ENCODE measurements around the gene IPO13. TPM values are rescaled to one million over a fixed set of nuclear protein-coding genes. Genes with fewer than 3 reads are reported as not detected.

IPO13 gene
- total and polyA plus RNA-seq, 10 of the 15 experiments (the other 5 are each of a cell fraction or from before 2014, with no cell fraction given): 7.1 to 26.6 (median 15.9) TPM

- TF ChIP-seq E2F4 (IDR thresholded peaks at IDR 0.05; ENCODE audit: low read depth, low read length) (no peak), NFYB (IDR thresholded peaks at IDR 0.05; ENCODE audit: insufficient read depth, low read depth, low read length) (no peak), IKZF1 (conservative IDR thresholded peaks at IDR 0.05) (no peak), TBL1XR1 (IDR thresholded peaks at IDR 0.05; ENCODE audit: low read depth, low read length) (no peak), EGR1 (IDR thresholded peaks at IDR 0.05; ENCODE audit: borderline replicate concordance in 1 of 2, low read depth in 2 of 2, low read length in 2 of 2) (no peak), ZNF274 (IDR thresholded peaks at IDR 0.05; ENCODE audit: insufficient read depth, insufficient read length) (no peak), HDGF (IDR thresholded peaks at IDR 0.05) (no peak), PKNOX1 (IDR thresholded peaks at IDR 0.05) (no peak), FOXK2 (IDR thresholded peaks at IDR 0.05) (no peak), HCFC1 (IDR thresholded peaks at IDR 0.05; ENCODE audit: low read length) (no peak), BACH1 (IDR thresholded peaks at IDR 0.05; ENCODE audit: borderline replicate concordance) (no peak), CHD2 (IDR thresholded peaks at IDR 0.05; ENCODE audit: borderline replicate concordance, low read depth, low read length) (no peak), MXI1 (IDR thresholded peaks at IDR 0.05; ENCODE audit: low read depth, low read length) (no peak), RBBP5 (conservative IDR thresholded peaks at IDR 0.05) (no peak), NFIC (IDR thresholded peaks at IDR 0.05; ENCODE audit: low read depth, low read length) (no peak), KAT2A (conservative IDR thresholded peaks at IDR 0.05; ENCODE audit: control insufficient read depth, low read depth, low read length) (no peak), SMC3 (IDR thresholded peaks at IDR 0.05; ENCODE audit: borderline replicate concordance, low read length) (no peak), CBFB (IDR thresholded peaks at IDR 0.05; ENCODE audit: low read depth) (no peak), MYC (IDR thresholded peaks at IDR 0.05; ENCODE audit: insufficient read depth, insufficient read length, insufficient replicate concordance, low read length, severe bottlenecking) (no peak), PBX3 (IDR thresholded peaks at IDR 0.05; ENCODE audit: insufficient replicate concordance, low read depth, low read length) (no peak)
- intact Hi-C loops (cut with micrococcal nuclease; ENCODE audit: unreplicated experiment) (no loop called here), in situ Hi-C loops (cut with MboI) (no loop called here)
- ATAC-seq: no peak
- Histone ChIP-seq H3K9ac (ENCODE audit: control insufficient read depth, insufficient read depth, low read length) (no peak overlapping the region), H3K36me3 (ENCODE audit: control insufficient read depth in 2 of 2, insufficient read depth in 2 of 2, low read length in 1 of 2) (no peaks in the 10 kb centered on the region; a peak in 2 of 4 replicates), H3K4me3 (no peak overlapping the region), H4K20me1 (ENCODE audit: control insufficient read depth, insufficient read depth) (no peaks in the 10 kb centered on the region), H3K79me2 (ENCODE audit: control insufficient read depth, insufficient read depth, low read length) (no peaks in the 10 kb centered on the region), H3K27ac (ENCODE audit: control insufficient read depth, insufficient read depth) (no peak overlapping the region), H3K4me1 (ENCODE audit: control insufficient read depth, insufficient read depth, low read length) (no peaks in the 10 kb centered on the region), H3K9me3 (replicated peaks; ENCODE audit: control insufficient read depth, insufficient read depth, low read length) (no peaks in the 10 kb centered on the region), H3K27me3 (replicated peaks in 1 of 2; ENCODE audit: control insufficient read depth in 2 of 2, insufficient read depth in 2 of 2, low read length in 1 of 2) (no peaks in the 10 kb centered on the region), H2AFZ (ENCODE audit: control insufficient read depth, low read depth, low read length) (no peak overlapping the region), H3K4me2 (ENCODE audit: control insufficient read depth, insufficient read depth) (no peak overlapping the region)
- no peak for DNase-seq (ENCODE audit: low read depth, low spot score)
- FAIRE-seq: no peak
- ChIA-PET CTCF (interaction anchor here (1.0 to 3.8 kb wide), 3 partner anchors 33 to 139 kb away, joined by 3 to 13 read pairs (median 7); no protein-coding TSS in a partner anchor), SMC1A (ENCODE audit: uncharacterized antibody, unreplicated experiment) (interaction anchor here (1.3 kb wide), 1 partner anchor 10 kb away, joined by 3 read pairs; no protein-coding TSS in a partner anchor), POLR2A (no interaction called here), RAD21 (ENCODE audit: unreplicated experiment) (no interaction called here)
- WGBS (ENCODE audit: insufficient coverage, insufficient replicate concordance, low lambda C conversion rate, missing lambda C conversion rate): 96% methylated on average over 4 of the region's 4 CpGs
- BruUV-seq (replicated peaks): no TSS peak
These were observed 44.5 kb upstream of the IPO13 start for GRCh38 chr1:43902058-43902831.

Data from GM12878 (cell line).